ENCODE data around the gene COL9A1.
"Not testable (repeated sequence)": the region's sequence is repeated elsewhere in the genome, so short reads cannot be mapped to it uniquely, and the experiment has no call there.

Gene COL9A1

DNA sequence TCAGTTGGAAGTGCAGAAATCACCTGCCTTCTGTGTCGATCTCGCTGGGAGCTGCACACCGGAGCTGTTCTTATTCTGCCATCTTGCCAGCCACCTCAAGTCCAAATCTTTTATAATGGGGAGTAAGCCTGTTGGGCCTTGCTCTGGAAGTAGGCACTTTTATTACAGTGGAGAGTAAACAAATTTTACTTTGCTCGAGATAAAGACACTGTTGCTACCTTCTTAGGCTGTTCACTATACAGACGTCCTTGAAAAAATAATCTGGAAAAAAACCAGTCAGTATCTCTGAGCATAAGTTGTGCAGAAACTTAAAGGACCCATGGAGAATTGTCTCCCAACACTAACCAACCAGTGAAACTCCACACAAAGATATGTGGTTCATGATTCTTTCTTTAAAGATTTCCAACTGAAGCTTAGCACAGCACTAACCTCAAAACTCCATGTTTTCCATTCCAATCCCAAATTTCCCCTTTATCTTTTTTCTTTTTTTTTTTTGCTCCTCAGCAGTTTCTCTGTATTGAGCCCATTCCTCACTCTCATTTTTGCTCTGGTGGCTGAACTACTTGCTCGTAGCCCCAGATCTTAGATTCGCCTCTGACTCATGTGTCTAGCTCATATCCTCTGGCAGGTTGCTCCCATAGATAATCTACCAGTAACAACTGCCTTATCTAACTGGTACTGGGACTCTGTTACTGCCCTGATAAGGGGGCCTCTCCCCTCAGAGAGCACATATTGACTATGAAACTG, 34.3 kb upstream of the COL9A1 start:
- TF ChIP-seq, protein P1, sequence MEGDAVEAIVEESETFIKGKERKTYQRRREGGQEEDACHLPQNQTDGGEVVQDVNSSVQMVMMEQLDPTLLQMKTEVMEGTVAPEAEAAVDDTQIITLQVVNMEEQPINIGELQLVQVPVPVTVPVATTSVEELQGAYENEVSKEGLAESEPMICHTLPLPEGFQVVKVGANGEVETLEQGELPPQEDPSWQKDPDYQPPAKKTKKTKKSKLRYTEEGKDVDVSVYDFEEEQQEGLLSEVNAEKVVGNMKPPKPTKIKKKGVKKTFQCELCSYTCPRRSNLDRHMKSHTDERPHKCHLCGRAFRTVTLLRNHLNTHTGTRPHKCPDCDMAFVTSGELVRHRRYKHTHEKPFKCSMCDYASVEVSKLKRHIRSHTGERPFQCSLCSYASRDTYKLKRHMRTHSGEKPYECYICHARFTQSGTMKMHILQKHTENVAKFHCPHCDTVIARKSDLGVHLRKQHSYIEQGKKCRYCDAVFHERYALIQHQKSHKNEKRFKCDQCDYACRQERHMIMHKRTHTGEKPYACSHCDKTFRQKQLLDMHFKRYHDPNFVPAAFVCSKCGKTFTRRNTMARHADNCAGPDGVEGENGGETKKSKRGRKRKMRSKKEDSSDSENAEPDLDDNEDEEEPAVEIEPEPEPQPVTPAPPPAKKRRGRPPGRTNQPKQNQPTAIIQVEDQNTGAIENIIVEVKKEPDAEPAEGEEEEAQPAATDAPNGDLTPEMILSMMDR (conservative IDR thresholded peaks at IDR 0.05; ENCODE audit: low read depth): no peak
- no peak for DNase-seq (ENCODE audit: low spot score)
- H3K27ac ChIP-seq: no peak overlapping the region
- ChIA-PET POLR2A (ENCODE audit: low non-redundant PET) (no interaction called here), CTCF (interaction anchor here (0.6 to 1.3 kb wide), 2 partner anchors 32 to 566 kb away, joined by 3 to 6 read pairs; no protein-coding TSS in a partner anchor)

DNA sequence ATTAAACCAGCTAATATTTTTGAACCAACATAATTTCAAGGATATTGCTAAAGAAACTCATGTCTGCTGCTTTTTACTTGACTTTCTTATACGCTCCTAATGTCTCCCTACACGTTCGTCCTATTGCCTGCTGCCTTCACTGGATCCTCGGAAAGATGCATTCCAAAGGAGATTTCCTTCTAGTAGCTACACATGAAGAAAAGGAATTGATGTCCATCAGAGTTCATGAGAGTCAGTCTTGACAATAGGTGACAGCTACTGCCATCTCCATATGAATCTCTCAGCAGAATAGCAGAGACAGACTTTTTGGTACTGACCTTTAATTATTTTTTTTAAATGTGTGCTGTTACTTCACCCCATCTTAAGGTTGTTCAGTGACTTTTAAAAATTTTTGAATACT, 24.2 kb upstream of the COL9A1 start:
- no peak for DNase-seq (ENCODE audit: low spot score)
- CTCF ChIA-PET: interaction anchor here (1.0 to 2.1 kb wide), 2 partner anchors 11 to 18 kb away, joined by 3 to 9 read pairs; no protein-coding TSS in a partner anchor
- TF ChIP-seq, protein P1 (conservative IDR thresholded peaks at IDR 0.05; ENCODE audit: low read depth): no peak
- H3K27ac ChIP-seq: no peak overlapping the region
- POLR2A ChIA-PET (ENCODE audit: low non-redundant PET): no interaction called here

- TF ChIP-seq, protein P1 (conservative IDR thresholded peaks at IDR 0.05; ENCODE audit: low read depth): no peak
- DNase-seq (ENCODE audit: low spot score): no peak
- POLR2A ChIA-PET (ENCODE audit: low non-redundant PET): no interaction called here
- CTCF ChIA-PET: no interaction called here
- no peak overlapping the region for H3K27ac ChIP-seq
Observed at GRCh38 chr6:70325009-70325408, 22.1 kb upstream of the COL9A1 start.

DNA sequence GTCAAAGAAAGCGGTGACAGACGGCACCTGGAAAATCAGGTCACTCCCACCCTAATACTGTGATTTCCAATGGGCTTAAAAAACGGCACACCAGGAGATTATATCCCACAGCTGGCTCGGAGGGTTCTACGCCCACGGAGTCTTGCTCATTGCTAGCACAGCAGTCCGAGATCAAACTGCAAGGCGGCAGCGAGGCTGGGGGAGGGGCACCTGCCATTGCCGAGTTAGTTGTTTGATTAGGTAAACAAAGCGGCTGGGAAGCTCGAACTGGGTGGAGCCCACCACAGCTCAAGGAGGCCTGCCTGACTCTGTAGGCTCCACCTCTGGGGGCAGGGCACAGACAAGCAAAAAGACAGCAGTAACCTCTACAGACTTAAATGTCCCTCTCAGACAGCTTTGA, 14.9 kb upstream of the COL9A1 start:
- DNase-seq (ENCODE audit: low spot score); CTCF ChIA-PET; POLR2A ChIA-PET (ENCODE audit: low non-redundant PET); H3K27ac ChIP-seq: not testable (repeated sequence)

DNA sequence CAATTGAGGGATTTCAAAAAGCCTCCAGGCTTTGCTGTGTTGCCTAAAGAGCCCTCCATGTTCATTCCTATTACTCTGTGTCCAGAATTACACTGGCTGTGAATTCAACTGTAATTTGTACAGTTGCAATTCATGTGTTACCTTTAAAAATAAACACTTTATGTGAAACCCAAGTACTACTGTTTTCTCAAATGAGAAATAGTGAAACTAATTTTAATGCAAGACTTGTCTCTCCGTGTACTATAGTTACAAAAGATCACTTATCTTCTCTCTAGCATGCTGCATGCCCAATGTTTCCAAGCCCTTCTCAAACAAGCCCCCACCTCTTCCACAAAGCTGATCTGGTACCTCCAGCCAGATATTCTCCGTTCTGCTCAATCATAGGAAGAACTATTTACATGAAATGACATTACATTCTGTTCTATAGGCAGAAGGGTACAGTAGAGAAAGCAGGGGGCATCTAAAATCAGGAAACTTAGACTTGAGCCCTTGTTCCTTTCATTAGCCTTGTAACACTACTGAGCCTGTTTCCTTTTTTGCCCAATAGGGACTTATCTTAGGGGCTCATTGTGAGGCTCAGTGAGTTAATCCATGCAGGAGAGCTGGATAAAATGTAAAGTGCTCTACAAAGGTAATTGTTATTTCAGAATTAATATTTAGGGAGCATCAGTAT, 12.3 kb upstream of the COL9A1 start:
- POLR2A ChIA-PET (ENCODE audit: low non-redundant PET): no interaction called here
- DNase-seq (ENCODE audit: low spot score): no peak
- CTCF ChIA-PET: interaction anchor here (0.6 to 1.1 kb wide), 3 partner anchors 11 to 98 kb away, joined by 3 to 4 read pairs (median 3); no protein-coding TSS in a partner anchor
- H3K27ac ChIP-seq: no peak overlapping the region
- TF ChIP-seq, protein P1 (conservative IDR thresholded peaks at IDR 0.05; ENCODE audit: low read depth): no peak

GRCh38 chr6:70314296-70314695, 11.4 kb upstream of the COL9A1 start:
- ChIA-PET POLR2A (ENCODE audit: low non-redundant PET) (no interaction called here), CTCF (interaction anchor here (0.6 to 1.1 kb wide), 2 partner anchors 55 to 553 kb away, joined by 3 to 8 read pairs; no protein-coding TSS in a partner anchor)
- H3K27ac ChIP-seq: no peak overlapping the region
- no peak for DNase-seq (ENCODE audit: low spot score)
- TF ChIP-seq, protein P1 (conservative IDR thresholded peaks at IDR 0.05; ENCODE audit: low read depth): no peak
